ENCODE data around the gene SHISAL2A. TPM values are rescaled to one million over a fixed set of nuclear protein-coding genes. Genes with fewer than 3 reads are reported as not detected.

Gene SHISAL2A
- total and polyA plus RNA-seq, 2 of the 13 experiments (the other 11 are each of a cell fraction or from before 2014, with no cell fraction given), result not detected

- TF ChIP-seq, protein P1, sequence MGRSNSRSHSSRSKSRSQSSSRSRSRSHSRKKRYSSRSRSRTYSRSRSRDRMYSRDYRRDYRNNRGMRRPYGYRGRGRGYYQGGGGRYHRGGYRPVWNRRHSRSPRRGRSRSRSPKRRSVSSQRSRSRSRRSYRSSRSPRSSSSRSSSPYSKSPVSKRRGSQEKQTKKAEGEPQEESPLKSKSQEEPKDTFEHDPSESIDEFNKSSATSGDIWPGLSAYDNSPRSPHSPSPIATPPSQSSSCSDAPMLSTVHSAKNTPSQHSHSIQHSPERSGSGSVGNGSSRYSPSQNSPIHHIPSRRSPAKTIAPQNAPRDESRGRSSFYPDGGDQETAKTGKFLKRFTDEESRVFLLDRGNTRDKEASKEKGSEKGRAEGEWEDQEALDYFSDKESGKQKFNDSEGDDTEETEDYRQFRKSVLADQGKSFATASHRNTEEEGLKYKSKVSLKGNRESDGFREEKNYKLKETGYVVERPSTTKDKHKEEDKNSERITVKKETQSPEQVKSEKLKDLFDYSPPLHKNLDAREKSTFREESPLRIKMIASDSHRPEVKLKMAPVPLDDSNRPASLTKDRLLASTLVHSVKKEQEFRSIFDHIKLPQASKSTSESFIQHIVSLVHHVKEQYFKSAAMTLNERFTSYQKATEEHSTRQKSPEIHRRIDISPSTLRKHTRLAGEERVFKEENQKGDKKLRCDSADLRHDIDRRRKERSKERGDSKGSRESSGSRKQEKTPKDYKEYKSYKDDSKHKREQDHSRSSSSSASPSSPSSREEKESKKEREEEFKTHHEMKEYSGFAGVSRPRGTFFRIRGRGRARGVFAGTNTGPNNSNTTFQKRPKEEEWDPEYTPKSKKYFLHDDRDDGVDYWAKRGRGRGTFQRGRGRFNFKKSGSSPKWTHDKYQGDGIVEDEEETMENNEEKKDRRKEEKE (IDR thresholded peaks at IDR 0.05), result no peak
- TF ChIP-seq EED (CRISPR knock-in tag; IDR thresholded peaks at IDR 0.05), result no peak
- TF ChIP-seq ZNF691 (CRISPR knock-in tag; IDR thresholded peaks at IDR 0.05; ENCODE audit: borderline replicate concordance, low read depth), result no peak
- TF ChIP-seq, protein P2, sequence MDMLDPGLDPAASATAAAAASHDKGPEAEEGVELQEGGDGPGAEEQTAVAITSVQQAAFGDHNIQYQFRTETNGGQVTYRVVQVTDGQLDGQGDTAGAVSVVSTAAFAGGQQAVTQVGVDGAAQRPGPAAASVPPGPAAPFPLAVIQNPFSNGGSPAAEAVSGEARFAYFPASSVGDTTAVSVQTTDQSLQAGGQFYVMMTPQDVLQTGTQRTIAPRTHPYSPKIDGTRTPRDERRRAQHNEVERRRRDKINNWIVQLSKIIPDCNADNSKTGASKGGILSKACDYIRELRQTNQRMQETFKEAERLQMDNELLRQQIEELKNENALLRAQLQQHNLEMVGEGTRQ (IDR thresholded peaks at IDR 0.05; ENCODE audit: low read depth, low read length), result peak; percentile 86
- TF ChIP-seq, protein P2 (CRISPR knock-in tag; IDR thresholded peaks at IDR 0.05; ENCODE audit: borderline replicate concordance), result peak; percentile 80; the same call in 1 of the 2 replicates
- TF ChIP-seq, protein P3, sequence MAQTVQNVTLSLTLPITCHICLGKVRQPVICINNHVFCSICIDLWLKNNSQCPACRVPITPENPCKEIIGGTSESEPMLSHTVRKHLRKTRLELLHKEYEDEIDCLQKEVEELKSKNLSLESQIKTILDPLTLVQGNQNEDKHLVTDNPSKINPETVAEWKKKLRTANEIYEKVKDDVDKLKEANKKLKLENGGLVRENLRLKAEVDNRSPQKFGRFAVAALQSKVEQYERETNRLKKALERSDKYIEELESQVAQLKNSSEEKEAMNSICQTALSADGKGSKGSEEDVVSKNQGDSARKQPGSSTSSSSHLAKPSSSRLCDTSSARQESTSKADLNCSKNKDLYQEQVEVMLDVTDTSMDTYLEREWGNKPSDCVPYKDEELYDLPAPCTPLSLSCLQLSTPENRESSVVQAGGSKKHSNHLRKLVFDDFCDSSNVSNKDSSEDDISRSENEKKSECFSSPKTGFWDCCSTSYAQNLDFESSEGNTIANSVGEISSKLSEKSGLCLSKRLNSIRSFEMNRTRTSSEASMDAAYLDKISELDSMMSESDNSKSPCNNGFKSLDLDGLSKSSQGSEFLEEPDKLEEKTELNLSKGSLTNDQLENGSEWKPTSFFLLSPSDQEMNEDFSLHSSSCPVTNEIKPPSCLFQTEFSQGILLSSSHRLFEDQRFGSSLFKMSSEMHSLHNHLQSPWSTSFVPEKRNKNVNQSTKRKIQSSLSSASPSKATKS (CRISPR knock-in tag; IDR thresholded peaks at IDR 0.05), result no peak
- TF ChIP-seq ZNF562 (CRISPR knock-in tag; IDR thresholded peaks at IDR 0.05; ENCODE audit: borderline replicate concordance), result no peak
- TF ChIP-seq YEATS2 (CRISPR knock-in tag; IDR thresholded peaks at IDR 0.05; ENCODE audit: borderline replicate concordance), result no peak
- TF ChIP-seq, protein P4, sequence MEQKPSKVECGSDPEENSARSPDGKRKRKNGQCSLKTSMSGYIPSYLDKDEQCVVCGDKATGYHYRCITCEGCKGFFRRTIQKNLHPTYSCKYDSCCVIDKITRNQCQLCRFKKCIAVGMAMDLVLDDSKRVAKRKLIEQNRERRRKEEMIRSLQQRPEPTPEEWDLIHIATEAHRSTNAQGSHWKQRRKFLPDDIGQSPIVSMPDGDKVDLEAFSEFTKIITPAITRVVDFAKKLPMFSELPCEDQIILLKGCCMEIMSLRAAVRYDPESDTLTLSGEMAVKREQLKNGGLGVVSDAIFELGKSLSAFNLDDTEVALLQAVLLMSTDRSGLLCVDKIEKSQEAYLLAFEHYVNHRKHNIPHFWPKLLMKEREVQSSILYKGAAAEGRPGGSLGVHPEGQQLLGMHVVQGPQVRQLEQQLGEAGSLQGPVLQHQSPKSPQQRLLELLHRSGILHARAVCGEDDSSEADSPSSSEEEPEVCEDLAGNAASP (CRISPR knock-in tag; IDR thresholded peaks at IDR 0.05; ENCODE audit: borderline replicate concordance), result peak; percentile 97
- TF ChIP-seq ZNF576 (CRISPR knock-in tag; IDR thresholded peaks at IDR 0.05), result no peak
- TF ChIP-seq U2AF1 (optimal IDR thresholded peaks at IDR 0.05; ENCODE audit: low read depth, low read length), result no peak
- no peak for TF ChIP-seq TBL1XR1 (IDR thresholded peaks at IDR 0.05; ENCODE audit: borderline replicate concordance, low read length, partially characterized antibody)
- no peak for TF ChIP-seq ADNP (CRISPR knock-in tag; IDR thresholded peaks at IDR 0.05)
- TF ChIP-seq ZEB1 (IDR thresholded peaks at IDR 0.05; ENCODE audit: insufficient replicate concordance, low read depth), result no peak
- TF ChIP-seq ZNF788 (CRISPR knock-in tag; IDR thresholded peaks at IDR 0.05; ENCODE audit: borderline replicate concordance), result no peak
- no peak for TF ChIP-seq ARNTL (CRISPR knock-in tag; IDR thresholded peaks at IDR 0.05)
- TF ChIP-seq TAF1 (CRISPR knock-in tag; IDR thresholded peaks at IDR 0.05), result no peak
- TF ChIP-seq FOXP1 (IDR thresholded peaks at IDR 0.05), result no peak
- no peak for TF ChIP-seq FOXP1 (CRISPR knock-in tag; IDR thresholded peaks at IDR 0.05)
- TF ChIP-seq ZNF563 (CRISPR knock-in tag; IDR thresholded peaks at IDR 0.05), result no peak
These were observed 18.9 kb downstream of the SHISAL2A start (continued) for GRCh38 chr1:52651904-52652303.

All from HepG2 (cell line).